ENCODE results near the gene CNPPD1. TPM values are rescaled to one million over a fixed set of nuclear protein-coding genes. Genes with fewer than 3 reads are reported as not detected.

CNPPD1 gene
- total and polyA plus RNA-seq, 2 of the 8 experiments (the other 6 are each of a cell fraction or from before 2014, with no cell fraction given): 32.9 to 35.9 TPM

GRCh38 chr2:219175928-219176817 is 552 bp downstream of the CNPPD1 start (continued):
- peak in 1 of 2 experiments; percentile 0; a peak in 1 of 4 replicates for TF ChIP-seq RAD21 (IDR thresholded peaks at IDR 0.05 in 1 of 2, conservative IDR thresholded peaks at IDR 0.05 in 1 of 2; ENCODE audit: low read depth in 2 of 2, low read length in 2 of 2)

Measured in H1 (cell line).